Gastrocnemius medialis (tissue), 4 donors: Measurements from ENCODE around the gene C22orf15. TPM values are rescaled to one million over a fixed set of nuclear protein-coding genes. Genes with fewer than 3 reads are reported as not detected.

Experiments used
- ATAC-seq, 2 donors: fragments of 150-250 bp; one replicate each; pipeline ENCODE4 v1.9.1; 2016
- DNase-seq, 2 donors: peaks; one replicate each; pipeline ENCODE4 v3.0.0-alpha.2; 2019
- H3K27ac ChIP-seq, 4 donors: fragments of 200-600 bp; sonication (generic); 1 replicate in 1 of 4; 2 replicates in 3 of 4; pipeline ENCODE4 v1.5.1; 2016 to 2018; ENCODE audit warnings: mild to moderate bottlenecking in 2 of 4, moderate library complexity in 1 of 4
- H3K27me3 ChIP-seq, 3 donors: fragments of 200-600 bp; sonication (generic) in 2 of 3; 1 replicate in 1 of 3; 2 replicates in 2 of 3; pipeline versions ENCODE4 v1.5.1 to v1.6.0; 2016 to 2019; ENCODE audit warnings: mild to moderate bottlenecking in 1 of 3, moderate library complexity in 1 of 3
- H3K36me3 ChIP-seq, 2 donors: fragments of 200-600 bp; sonication (generic) in 1 of 2; one replicate each; pipeline ENCODE4 v1.5.1; 2017 to 2018
- H3K4me1 ChIP-seq, 2 donors: fragments of 200-600 bp; sonication (generic) in 1 of 2; one replicate each; pipeline ENCODE4 v1.5.1; 2016 to 2017; ENCODE audit warnings: mild to moderate bottlenecking in 2 of 2
- H3K4me3 ChIP-seq, 4 donors: fragments of 200-600 bp; sonication (generic) in 3 of 4; 1 replicate in 1 of 4; 2 replicates in 3 of 4; pipeline ENCODE4 v1.5.1; 2016 to 2019; ENCODE audit warnings: mild to moderate bottlenecking in 2 of 4
- H3K9me3 ChIP-seq, 3 donors: fragments of 200-600 bp; sonication (generic) in 2 of 3; 1 replicate in 1 of 3; 2 replicates in 2 of 3; pipeline ENCODE4 v1.5.1; 2016 to 2019
- CTCF ChIP-seq, 5 experiments: fragments of 450-650 bp in 3 of 5; fragments of 200-600 bp in 2 of 5; sonication (generic) in 2 of 5; IDR thresholded peaks in 4 of 5; conservative IDR thresholded peaks in 1 of 5; 1 replicate in 4 of 5; 2 replicates in 1 of 5; pipeline ENCODE4 v1.5.1; 2016 to 2019; ENCODE audit warnings: antibody characterized with exemption in 5 of 5, mild to moderate bottlenecking in 3 of 5, moderate library complexity in 3 of 5
- POLR2A ChIP-seq, 2 donors: fragments of 450-650 bp; IDR thresholded peaks; one replicate each; pipeline ENCODE4 v1.6.1; 2017; ENCODE audit warnings: antibody characterized with exemption in 2 of 2, mild to moderate bottlenecking in 2 of 2, moderate library complexity in 2 of 2
- in situ Hi-C, 4 donors: fragments of 200-750 bp; cut with MboI; loops; one replicate each; pipeline versions ENCODE4 v1.15.0 to v1.8.0; 2017; ENCODE audit warnings: low sequenced_read_pairs in 4 of 4
- intact Hi-C: fragments of 100-400 bp; cut with DNase I; formaldehyde crosslinking; loops from one replicate; pipeline ENCODE4 v1.15.1; 2023; ENCODE audit warnings: low total_unique reads
- total RNA-seq, 4 donors: library from RNA; depleted of rRNA; stranded (reverse); fragments of >200 nt; gene quantifications; one replicate each; pipeline versions ENCODE4 v1.1.0 to v1.2.3, GENCODE V29; 2016

C22orf15 gene
- total RNA-seq, 4 donors from 2014 or later: not detected

GRCh38 chr22:23781511-23782183, 18.9 kb downstream of the C22orf15 start:
- no peak overlapping the region for H3K4me3 ChIP-seq
- DNase-seq (no peak), ATAC-seq (no peak)
- intact Hi-C loops (no loop called here), in situ Hi-C loops (loop anchor here in 1 of 4 donors (5.0 kb wide), 1 partner anchor 66 kb away; no protein-coding TSS in a partner anchor)
- H3K9me3 ChIP-seq: no peaks in the 10 kb centered on the region
- no peak for TF ChIP-seq POLR2A (IDR thresholded peaks at IDR 0.05)
- H3K27me3 ChIP-seq: no peaks in the 10 kb centered on the region
- no peak overlapping the region for H3K27ac ChIP-seq
- no peaks in the 10 kb centered on the region for H3K36me3 ChIP-seq
- H3K4me1 ChIP-seq: peaks cover 6 to 11% of the 10 kb centered on the region in 2 donors

- DNase-seq (no peak), ATAC-seq (no peak)
- intact Hi-C loops (no loop called here), in situ Hi-C loops (loop anchor here in 1 of 4 donors (5.0 kb wide), 1 partner anchor 65 kb away; no protein-coding TSS in a partner anchor)
- no peaks in the 10 kb centered on the region for H3K27me3 ChIP-seq
- no peaks in the 10 kb centered on the region for H3K9me3 ChIP-seq
- H3K36me3 ChIP-seq: no peaks in the 10 kb centered on the region
- no peak overlapping the region for H3K4me3 ChIP-seq
- no peak for TF ChIP-seq CTCF (IDR thresholded peaks at IDR 0.05 in 4 of 5, conservative IDR thresholded peaks at IDR 0.05 in 1 of 5)
- TF ChIP-seq POLR2A (IDR thresholded peaks at IDR 0.05): no peak
- no peak overlapping the region for H3K27ac ChIP-seq
- peaks cover 6 to 11% of the 10 kb centered on the region in 2 donors for H3K4me1 ChIP-seq
Measured at GRCh38 chr22:23782252-23782651, 19.5 kb downstream of the C22orf15 start.

GRCh38 chr22:23782703-23783102, 19.9 kb downstream of the C22orf15 start:
- H3K36me3 ChIP-seq: no peaks in the 10 kb centered on the region
- no peak overlapping the region for H3K4me3 ChIP-seq
- H3K27me3 ChIP-seq: no peaks in the 10 kb centered on the region
- no peak for ATAC-seq
- in situ Hi-C loops: loop anchor here in 1 of 4 donors (5.0 kb wide), 1 partner anchor 65 kb away; no protein-coding TSS in a partner anchor
- H3K4me1 ChIP-seq: peaks cover 6 to 15% of the 10 kb centered on the region in 2 donors
- no peak overlapping the region for H3K27ac ChIP-seq
- DNase-seq: no peak
- H3K9me3 ChIP-seq: no peaks in the 10 kb centered on the region
- intact Hi-C loops: no loop called here
- TF ChIP-seq POLR2A (IDR thresholded peaks at IDR 0.05) (no peak), CTCF (IDR thresholded peaks at IDR 0.05 in 4 of 5, conservative IDR thresholded peaks at IDR 0.05 in 1 of 5) (no peak)

GRCh38 chr22:23783265-23784150, 20.7 kb downstream of the C22orf15 start:
- intact Hi-C loops: no loop called here

More at GRCh38 chr22:23783265-23784150, 20.7 kb downstream of the C22orf15 start:
- H3K4me3 ChIP-seq: no peak overlapping the region
- no peak for ATAC-seq
- peaks cover 14 to 21% of the 10 kb centered on the region in 2 donors for H3K4me1 ChIP-seq
- H3K27ac ChIP-seq: no peak overlapping the region
- no peak for DNase-seq
- no peaks in the 10 kb centered on the region for H3K27me3 ChIP-seq
- TF ChIP-seq POLR2A (IDR thresholded peaks at IDR 0.05): no peak
- TF ChIP-seq CTCF (IDR thresholded peaks at IDR 0.05 in 4 of 5, conservative IDR thresholded peaks at IDR 0.05 in 1 of 5): no peak
- no peaks in the 10 kb centered on the region for H3K36me3 ChIP-seq
- in situ Hi-C loops: loop anchor here in 1 of 4 donors (5.0 kb wide), 1 partner anchor 64 kb away; no protein-coding TSS in a partner anchor
- no peaks in the 10 kb centered on the region for H3K9me3 ChIP-seq
